Measurements from ENCODE around the gene TAF1.

- TF ChIP-seq POLR2AphosphoS5 (IDR thresholded peaks at IDR 0.05) = no peak
- no peak for TF ChIP-seq CTCF (IDR thresholded peaks at IDR 0.05)
- TF ChIP-seq POLR2A (IDR thresholded peaks at IDR 0.05) = no peak
Observed at GRCh38 chrX:71482228-71482958, 116.2 kb downstream of the TAF1 start.

Measured in prostate gland (tissue), 2 donors.